Psoas muscle (tissue), 8 donors: ENCODE measurements around the gene PBX1. TPM values are rescaled to one million over a fixed set of nuclear protein-coding genes. Genes with fewer than 3 reads are reported as not detected.
"Not testable (repeated sequence)": the region's sequence is repeated elsewhere in the genome, so short reads cannot be mapped to it uniquely, and the experiment has no call there.

ENCODE experiments used
- ATAC-seq, 4 donors: fragments of 200-7000 bp; cut with Tn5 transposase; one replicate each; pipeline ENCODE4 v1.9.1; 2020; ENCODE audit warnings: moderate library complexity in 3 of 4, mild to moderate bottlenecking in 2 of 4
- DNase-seq, 2 donors: peaks; one replicate each; pipeline ENCODE4 v3.0.0-alpha.2; 2020
- H3K27ac ChIP-seq: fragments of 200-600 bp; one replicate; pipeline ENCODE4 v1.8.0; 2022
- H3K27me3 ChIP-seq, 3 donors: fragments of 200-600 bp in 1 of 3; one replicate each; pipeline versions ENCODE4 v1.6.1 to v1.8.0; 2013 to 2022; ENCODE audit warnings: low read length in 2 of 3, mild to moderate bottlenecking in 2 of 3, moderate library complexity in 1 of 3; ENCODE audit not compliant: insufficient read depth in 3 of 3
- H3K36me3 ChIP-seq, 2 donors: fragments of 200-600 bp in 1 of 2; one replicate each; pipeline versions ENCODE4 v1.6.1 to v1.8.0; 2013 to 2022; ENCODE audit warnings: low read depth in 1 of 2, mild to moderate bottlenecking in 1 of 2, moderate library complexity in 1 of 2; ENCODE audit not compliant: insufficient read depth in 1 of 2
- H3K4me1 ChIP-seq: fragments of 200-600 bp; one replicate; pipeline ENCODE4 v1.8.0; 2022
- H3K4me3 ChIP-seq: fragments of 200-600 bp; one replicate; pipeline ENCODE4 v1.8.0; 2022; ENCODE audit warnings: mild to moderate bottlenecking
- H3K9me3 ChIP-seq: fragments of 200-600 bp; one replicate; pipeline ENCODE4 v1.8.0; 2022
- WGBS, 3 donors: extraction: QIAGEN DNeasy Blood & Tissue Kit; methylation state at CpG; one replicate each; pipeline versions ENCODE4 v1.1.6 to v1.1.7; 2013; 5-methylcytosine and 5-hydroxymethylcytosine counted together
- intact Hi-C, 2 donors: fragments of 100-400 bp; cut with DNase I; formaldehyde crosslinking; loops; one replicate each; pipeline versions ENCODE4 v1.11.0 to v1.14.2; 2022
- polyA plus RNA-seq, 3 donors: library from polyadenylated mRNA; stranded (reverse); fragments of 200-250 nt; gene quantifications; one replicate each; pipeline ENCODE4 v1.2.3, GENCODE V29; 2013
- total RNA-seq, 4 donors: library from RNA; stranded (reverse); fragmentation: NEBNext Ultra II Directional in 2 of 4; extraction: Animal tissue kit (Norgen Biotek cat#: 25700) in 2 of 4; gene quantifications; one replicate each; pipeline versions ENCODE4 v1.2.1 to v1.2.4, GENCODE V29; 2021 to 2023
- TF ChIP-seq, protein P1 (sequence below): fragments of 200-600 bp; IDR thresholded peaks from one replicate; pipeline ENCODE4 v1.8.0; 2022; ENCODE audit warnings: antibody characterized with exemption
- donor health status: healthy with polysubstance abuse.
- donor health status: DM: no; HTN: no; CAD: no; lungs with moderate emphysema.
- donor health status: Bipolar disorder and iron deficiency.
- donor health status: healthy.
- donor health status: DM: yes; HTN: yes; CAD: no.
- donor health status: DM: no; HTN: no; CAD: no.
- donor health status: DM: no; HTN: no; CAD: no.
- donor health status: DM: yes; HTN: yes; CAD: no.

Gene PBX1
- total and polyA plus RNA-seq, 7 donors = 10.6 to 69.9 (median 59.3) TPM

DNA sequence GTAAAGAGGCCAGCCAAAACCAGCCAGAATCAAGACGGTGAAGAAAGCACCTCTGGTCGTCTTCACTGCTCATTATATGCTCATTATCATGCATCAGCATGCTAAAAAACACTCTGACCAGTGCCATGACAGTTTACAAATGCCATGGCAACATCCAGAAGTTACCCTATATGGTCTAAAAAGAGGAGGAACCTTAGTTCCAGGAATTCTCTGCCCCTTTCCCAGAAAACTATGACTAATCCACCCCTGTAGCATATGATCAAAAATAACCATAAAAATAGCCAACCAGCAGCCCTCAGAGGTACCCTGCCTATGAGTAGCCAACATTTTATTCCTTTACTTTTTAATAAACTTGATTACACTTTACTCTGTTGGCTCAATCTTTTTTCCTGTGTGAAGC is 34.2 kb upstream of the PBX1 start:
- peaks cover 10% of the 10 kb centered on the region for H3K9me3 ChIP-seq
- H3K27ac ChIP-seq = no peak overlapping the region
- intact Hi-C loops = no loop called here
- H3K27me3 ChIP-seq = no peaks in the 10 kb centered on the region
- 59 to 74% (median 65%) methylated on average over 2 of the region's 2 CpGs for WGBS, 3 donors
- H3K36me3 ChIP-seq = no peaks in the 10 kb centered on the region
- ATAC-seq = no peak
- no peak for DNase-seq
- no peak overlapping the region for H3K4me3 ChIP-seq
- no peaks in the 10 kb centered on the region for H3K4me1 ChIP-seq
- TF ChIP-seq, protein P1, sequence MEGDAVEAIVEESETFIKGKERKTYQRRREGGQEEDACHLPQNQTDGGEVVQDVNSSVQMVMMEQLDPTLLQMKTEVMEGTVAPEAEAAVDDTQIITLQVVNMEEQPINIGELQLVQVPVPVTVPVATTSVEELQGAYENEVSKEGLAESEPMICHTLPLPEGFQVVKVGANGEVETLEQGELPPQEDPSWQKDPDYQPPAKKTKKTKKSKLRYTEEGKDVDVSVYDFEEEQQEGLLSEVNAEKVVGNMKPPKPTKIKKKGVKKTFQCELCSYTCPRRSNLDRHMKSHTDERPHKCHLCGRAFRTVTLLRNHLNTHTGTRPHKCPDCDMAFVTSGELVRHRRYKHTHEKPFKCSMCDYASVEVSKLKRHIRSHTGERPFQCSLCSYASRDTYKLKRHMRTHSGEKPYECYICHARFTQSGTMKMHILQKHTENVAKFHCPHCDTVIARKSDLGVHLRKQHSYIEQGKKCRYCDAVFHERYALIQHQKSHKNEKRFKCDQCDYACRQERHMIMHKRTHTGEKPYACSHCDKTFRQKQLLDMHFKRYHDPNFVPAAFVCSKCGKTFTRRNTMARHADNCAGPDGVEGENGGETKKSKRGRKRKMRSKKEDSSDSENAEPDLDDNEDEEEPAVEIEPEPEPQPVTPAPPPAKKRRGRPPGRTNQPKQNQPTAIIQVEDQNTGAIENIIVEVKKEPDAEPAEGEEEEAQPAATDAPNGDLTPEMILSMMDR = no peak

DNA sequence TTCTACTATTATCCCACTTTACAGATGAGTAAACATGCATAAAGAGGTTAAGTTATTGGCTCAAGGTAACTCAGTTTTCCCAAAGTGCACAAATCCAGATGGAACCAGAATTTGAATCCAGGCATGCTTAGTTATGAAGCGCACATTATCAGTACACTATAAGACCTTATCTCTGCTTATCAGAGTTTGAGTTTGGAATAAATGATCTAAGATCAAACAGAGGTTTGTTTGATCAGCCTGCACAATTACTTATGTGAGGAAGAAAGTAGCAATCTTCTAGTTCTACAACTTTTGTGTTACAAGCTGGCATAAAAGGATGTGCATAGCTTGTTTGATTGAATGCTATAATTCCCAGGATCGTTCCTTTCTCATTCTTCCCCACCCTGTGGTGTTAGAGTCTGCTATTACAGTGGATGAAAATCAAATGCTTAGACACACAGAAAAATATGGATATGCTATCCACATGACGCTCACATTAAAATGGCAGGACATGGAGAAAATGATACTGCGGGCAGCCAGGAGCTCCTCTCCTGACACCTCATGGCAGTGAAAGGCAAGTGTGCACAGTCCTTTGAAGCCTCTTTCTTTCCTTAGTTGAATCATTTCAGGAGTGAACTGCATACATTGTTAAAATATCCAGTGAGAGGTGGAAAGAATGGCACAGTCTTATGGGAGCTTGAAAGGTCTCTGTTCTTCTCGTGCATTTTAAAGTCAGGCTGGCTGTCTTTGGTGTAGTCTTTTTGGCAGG is 23.9 kb upstream of the PBX1 start:
- Histone ChIP-seq H3K36me3 (no peaks in the 10 kb centered on the region), H3K4me1 (no peaks in the 10 kb centered on the region), H3K9me3 (no peaks in the 10 kb centered on the region), H3K27me3 (no peaks in the 10 kb centered on the region), H3K27ac (no peak overlapping the region), H3K4me3 (no peak overlapping the region)
- WGBS, 3 donors = 84 to 91% (median 87%) methylated on average over 5 of the region's 5 CpGs
- intact Hi-C loops = no loop called here
- ATAC-seq = no peak
- TF ChIP-seq, protein P1 = no peak
- no peak for DNase-seq

DNA sequence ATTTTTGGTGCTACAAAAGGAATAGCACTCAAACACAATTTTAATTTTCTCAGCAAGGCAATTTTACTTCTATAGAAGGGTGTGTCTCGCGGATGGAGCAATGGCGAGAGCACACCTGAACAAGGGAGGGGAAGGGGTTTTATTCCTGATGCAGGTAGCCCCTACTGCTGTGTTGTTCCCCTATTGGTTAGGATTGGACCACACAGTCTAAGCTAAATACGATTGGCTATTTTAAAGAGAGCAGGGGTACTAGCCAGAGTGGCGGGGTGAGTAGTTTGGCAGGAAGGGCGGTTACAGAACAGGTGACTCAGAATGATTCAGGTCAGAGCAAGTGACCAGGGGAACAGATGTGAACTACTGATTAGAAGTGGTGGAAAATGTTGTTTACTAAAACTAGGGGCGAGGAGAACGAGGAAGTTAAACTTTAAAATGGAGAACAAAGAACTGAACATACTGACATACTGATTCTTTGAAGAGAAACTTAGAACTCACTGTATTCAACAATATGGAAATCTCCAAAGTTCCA is 6.5 kb upstream of the PBX1 start:
- H3K27me3 ChIP-seq, H3K4me3 ChIP-seq, H3K9me3 ChIP-seq, H3K27ac ChIP-seq, H3K4me1 ChIP-seq, intact Hi-C loops, ATAC-seq, H3K36me3 ChIP-seq, DNase-seq: not testable (repeated sequence)
- 96 to 99% (median 98%) methylated on average over 8 of the region's 8 CpGs for WGBS, 3 donors

DNA sequence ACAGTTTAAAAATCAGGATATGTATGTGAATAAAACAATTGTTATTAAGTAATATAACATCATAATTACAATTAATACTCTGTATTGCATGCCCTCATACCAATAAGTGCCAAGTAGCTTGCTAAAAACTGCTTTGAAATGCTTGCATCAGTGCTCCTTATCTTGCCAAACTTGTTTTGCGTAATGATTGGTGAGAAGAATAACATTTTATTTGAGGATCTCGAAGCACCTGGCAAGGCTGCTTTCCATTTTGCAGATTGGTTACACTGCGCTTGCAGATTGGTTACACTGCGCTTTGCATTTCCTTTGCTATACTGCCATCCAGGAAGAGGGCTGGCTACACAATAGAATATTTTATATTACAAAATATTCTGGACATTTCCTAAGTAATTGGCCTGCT is 1.7 kb upstream of the PBX1 start:
- TF ChIP-seq, protein P1 = no peak
- DNase-seq (no peak), ATAC-seq (no peak)
- H3K9me3 ChIP-seq = no peaks in the 10 kb centered on the region
- H3K27me3 ChIP-seq = no peaks in the 10 kb centered on the region
- 55 to 74% (median 59%) methylated on average over 4 of the region's 4 CpGs for WGBS, 3 donors
- no peak overlapping the region for H3K27ac ChIP-seq
- intact Hi-C loops = loop anchor here in 1 of 2 donors (5.0 kb wide), 1 partner anchor 40 kb away; no protein-coding TSS in a partner anchor
- peaks cover 10% of the 10 kb centered on the region for H3K4me1 ChIP-seq
- no peak overlapping the region for H3K4me3 ChIP-seq
- no peaks in the 10 kb centered on the region for H3K36me3 ChIP-seq

DNA sequence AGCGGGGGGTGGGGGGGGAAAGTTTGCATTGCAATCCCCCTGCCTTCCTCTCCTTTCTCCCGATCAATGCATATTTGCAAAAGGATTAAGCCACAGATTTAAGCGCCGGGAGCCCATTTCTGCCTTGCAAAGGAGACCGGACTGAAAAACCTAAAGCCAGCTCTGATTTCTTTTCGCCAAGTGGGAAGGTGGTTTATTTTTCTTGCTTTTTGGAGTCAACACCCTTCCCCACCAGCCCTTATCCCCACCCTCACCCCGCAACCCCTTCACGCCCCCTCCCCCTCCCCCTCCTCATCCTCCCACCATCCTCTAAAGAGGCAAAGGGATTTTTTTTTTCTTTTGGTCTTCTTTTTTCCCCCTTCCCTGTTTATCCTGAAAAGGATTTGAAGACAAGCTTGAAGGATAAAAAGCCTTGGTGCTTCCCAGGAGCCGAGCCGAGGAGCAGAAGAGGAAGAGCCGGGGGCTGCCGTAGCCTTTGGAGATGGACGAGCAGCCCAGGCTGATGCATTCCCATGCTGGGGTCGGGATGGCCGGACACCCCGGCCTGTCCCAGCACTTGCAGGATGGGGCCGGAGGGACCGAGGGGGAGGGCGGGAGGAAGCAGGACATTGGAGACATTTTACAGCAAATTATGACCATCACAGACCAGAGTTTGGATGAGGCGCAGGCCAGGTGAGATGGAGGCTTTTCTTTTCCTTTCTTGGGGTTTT is 513 bp downstream of the PBX1 start:
- intact Hi-C loops = loop anchor here (5.0 kb wide), 4 partner anchors 42 to 223 kb away; no protein-coding TSS in a partner anchor
- Histone ChIP-seq H3K9me3 (no peaks in the 10 kb centered on the region), H3K27me3 (no peaks in the 10 kb centered on the region), H3K27ac (peak overlapping the region; percentile 74), H3K4me3 (peak overlapping the region; percentile 85), H3K4me1 (peaks cover 16% of the 10 kb centered on the region), H3K36me3 (no peaks in the 10 kb centered on the region)
- TF ChIP-seq, protein P1 = no peak
- peak; percentile 21 to 58 (median 41) for ATAC-seq
- 0 to 1% (median 0%) methylated on average over 19 to 20 of the region's 20 CpGs for WGBS, 3 donors
- DNase-seq = peak; percentile 44 to 71
